D721Med (cell line): ENCODE data around the gene PLCH2.

ENCODE experiments used
- DNase-seq: peaks from one replicate; pipeline ENCODE4 v3.0.0; 2011; ENCODE audit warnings: low spot score; ENCODE audit not compliant: insufficient read length
- FAIRE-seq: peaks from 2 replicates; lab custom pipeline; 2011; peaks lifted over from hg19 to GRCh38; lab: Jason Lieb, UNC
- CTCF ChIP-seq: IDR thresholded peaks from 2 replicates; pipeline ENCODE4 v1.5.1; 2012; ENCODE audit warnings: mild to moderate bottlenecking, control low read depth; ENCODE audit not compliant: insufficient read depth; ENCODE audit errors: missing control alignments

PLCH2 gene

GRCh38 chr1:2476061-2476999 is at the start of gene PLCH2:
Gene PLCH2, plus strand, starts transcription at chr1:2476289. Its CDS starts 300 bp downstream, at chr1:2476589.
- peak; percentile 89 for DNase-seq
- FAIRE-seq: no peak
- no peak for TF ChIP-seq CTCF

- no peak for FAIRE-seq
- DNase-seq: no peak
- no peak for TF ChIP-seq CTCF
Measured at GRCh38 chr1:2426540-2426939, 49.5 kb upstream of the PLCH2 start.

DNA sequence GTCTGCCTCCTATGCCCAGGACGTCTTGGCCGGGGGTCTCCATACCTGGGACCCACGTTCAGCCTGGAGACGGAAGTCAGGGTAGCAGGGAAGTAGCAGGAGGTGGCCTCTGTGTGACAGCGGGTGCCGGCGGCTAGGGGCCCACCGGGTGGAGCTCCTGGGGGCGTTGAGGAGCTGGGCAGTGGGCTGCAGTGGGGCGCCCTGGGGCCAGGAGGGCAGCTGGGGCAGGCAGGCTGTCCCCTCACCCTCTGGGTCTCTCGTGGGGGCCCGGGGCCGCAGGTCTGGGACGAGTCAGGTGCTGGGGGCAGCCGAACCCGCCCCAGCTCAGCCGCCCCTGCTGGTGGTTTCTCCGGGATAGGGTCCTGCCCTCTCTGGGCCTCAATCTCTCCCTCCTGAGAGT is 49.0 kb upstream of the PLCH2 start:
- DNase-seq (no peak), FAIRE-seq (no peak)
- TF ChIP-seq CTCF: no peak

- DNase-seq (no peak), FAIRE-seq (no peak)
- TF ChIP-seq CTCF: no peak
Measured at GRCh38 chr1:2427976-2428375, 48.1 kb upstream of the PLCH2 start.

DNA sequence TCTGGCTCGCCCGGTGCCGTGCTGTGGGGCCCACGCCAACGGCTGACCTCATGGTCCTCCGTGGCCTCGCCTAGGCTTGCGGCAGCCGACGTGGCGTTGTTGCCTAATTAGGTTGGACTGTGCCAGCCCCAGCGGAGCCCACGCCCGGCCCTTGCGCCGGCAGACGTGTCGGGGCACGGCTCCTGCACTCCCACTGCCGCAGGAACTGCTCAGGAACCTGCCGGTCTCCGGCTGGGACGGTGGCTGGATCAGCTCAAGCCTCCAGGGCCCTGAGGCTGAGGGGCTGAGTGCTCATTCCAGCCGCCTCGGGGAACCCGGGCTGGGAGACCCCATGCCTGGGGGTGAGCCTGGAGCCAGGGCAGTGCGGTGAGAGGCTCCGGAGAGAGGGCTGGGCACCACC is 47.6 kb upstream of the PLCH2 start:
- FAIRE-seq: no peak
- no peak for DNase-seq
- TF ChIP-seq CTCF: no peak

- FAIRE-seq: no peak
- TF ChIP-seq CTCF: peak; percentile 5
- DNase-seq: no peak
Measured at GRCh38 chr1:2429780-2430591, 46.1 kb upstream of the PLCH2 start.
